Sigmoid colon (tissue), 4 donors: ENCODE measurements around the gene ALS2.

Experiments used
- CTCF ChIP-seq, 4 experiments: fragments of 450-650 bp in 3 of 4; fragments of 200-600 bp in 1 of 4; IDR thresholded peaks; one replicate each; pipeline ENCODE4 v1.5.1; 2016 to 2019; ENCODE audit warnings: antibody characterized with exemption in 4 of 4, mild to moderate bottlenecking in 3 of 4, moderate library complexity in 2 of 4
- POLR2AphosphoS5 ChIP-seq, 4 donors: sonication (generic); formaldehyde crosslinking; IDR thresholded peaks; one replicate each; pipeline ENCODE4 v1.6.1; 2017; ENCODE audit warnings: antibody characterized with exemption in 4 of 4

GRCh38 chr2:201673546-201673945 lies 107.2 kb downstream of the ALS2 start:
- TF ChIP-seq POLR2AphosphoS5 (IDR thresholded peaks at IDR 0.05) (no peak), CTCF (IDR thresholded peaks at IDR 0.05) (no peak)
